GF-D8 (cell line): Measurements from ENCODE around the gene CCNT2.
"Not testable (repeated sequence)": the region's sequence is repeated elsewhere in the genome, so short reads cannot be mapped to it uniquely, and the experiment has no call there.

Source experiments
- DNase-seq: peaks from one replicate; lab custom pipeline; 2025; lab: John Stamatoyannopoulos, UW

CCNT2 gene

GRCh38 chr2:134919341-134920210 is 954 bp downstream of the CCNT2 start:
- no peak for DNase-seq

- no peak for DNase-seq
Measured at GRCh38 chr2:134924912-134925311, 6.3 kb downstream of the CCNT2 start.

DNA sequence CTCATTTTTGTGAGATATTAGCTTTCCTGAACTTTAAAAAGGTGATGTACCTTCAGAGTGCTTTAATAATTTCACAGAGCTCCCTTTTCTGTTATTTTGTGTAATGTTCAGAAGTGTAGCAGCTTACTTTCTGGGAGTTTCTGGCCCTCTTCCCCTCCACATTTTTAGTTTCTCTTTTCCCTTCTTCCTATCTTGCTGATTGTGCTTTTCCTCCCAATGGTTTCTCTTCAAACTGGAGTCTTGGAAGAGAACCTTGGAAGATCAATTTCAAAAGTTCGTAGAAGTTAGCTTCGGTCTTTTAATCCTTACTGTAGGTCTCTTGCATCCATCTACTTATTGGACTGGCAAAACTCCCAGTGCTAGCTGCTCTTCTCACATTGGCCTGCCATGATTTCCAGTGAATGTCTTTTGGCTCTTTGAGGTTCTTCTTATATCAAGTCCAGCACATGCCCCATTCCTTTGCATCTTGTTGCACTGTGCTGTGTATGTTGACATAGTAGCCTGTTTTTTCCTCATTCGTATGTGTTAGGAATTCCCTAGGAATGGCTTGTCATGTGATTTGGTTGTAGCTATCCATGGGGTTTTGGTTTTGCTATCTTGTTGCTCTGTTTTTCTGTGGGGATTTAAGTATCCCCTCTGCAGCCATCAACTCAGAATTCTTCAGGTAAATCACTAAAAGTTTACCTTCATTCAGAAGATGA is 7.8 kb downstream of the CCNT2 start:
- DNase-seq = no peak

GRCh38 chr2:134927195-134927594 is 8.6 kb downstream of the CCNT2 start:
- no peak for DNase-seq

DNA sequence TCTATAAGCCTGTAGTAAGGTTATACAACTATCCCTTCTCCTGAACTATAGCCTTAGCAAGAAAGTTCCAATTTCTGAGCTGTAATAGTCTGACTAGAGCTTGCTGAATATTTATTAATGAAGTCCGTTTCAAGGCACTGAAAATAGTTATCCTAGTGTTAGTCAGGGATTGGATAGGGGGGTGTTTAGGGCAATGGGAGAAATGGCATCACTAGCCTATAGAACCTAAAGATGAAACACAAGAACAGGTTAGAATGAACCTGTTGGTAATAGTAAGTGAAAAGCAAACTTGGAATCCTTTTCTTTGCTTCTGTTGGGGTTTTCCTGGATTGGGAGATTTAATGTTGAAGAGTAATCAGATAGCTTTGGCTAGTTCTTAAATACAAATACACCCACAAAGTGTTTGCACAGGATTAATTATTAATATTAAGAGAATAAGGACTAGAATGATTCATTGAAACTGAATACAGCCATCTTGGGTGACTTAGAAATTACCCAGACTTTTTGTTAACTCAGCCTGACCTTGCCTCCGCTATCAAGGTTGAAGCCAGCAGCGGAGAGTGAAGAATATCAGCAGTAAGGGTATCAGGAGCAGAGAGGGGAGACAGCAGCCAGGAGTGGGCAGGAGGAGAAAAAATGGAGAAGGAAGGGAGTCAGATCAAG is 14.4 kb downstream of the CCNT2 start:
- DNase-seq = no peak

DNA sequence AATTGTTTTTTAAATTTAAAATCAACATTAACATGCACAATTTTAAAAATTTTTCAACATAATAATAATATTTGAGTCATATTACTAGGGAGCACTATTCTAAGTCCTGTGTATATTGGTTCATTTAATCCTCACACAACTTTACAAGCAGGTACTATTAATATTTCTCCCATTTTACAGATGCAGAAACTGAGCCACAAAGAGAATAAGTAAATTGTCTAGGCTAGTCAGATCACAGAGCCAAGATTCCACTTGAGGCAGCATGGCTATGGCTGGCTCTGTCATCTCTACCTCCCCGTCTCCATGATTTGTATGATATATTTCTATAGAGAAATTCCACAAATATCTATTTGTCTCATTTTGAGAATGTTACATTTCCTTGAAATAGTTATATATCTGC is 15.1 kb downstream of the CCNT2 start:
- DNase-seq = no peak

DNA sequence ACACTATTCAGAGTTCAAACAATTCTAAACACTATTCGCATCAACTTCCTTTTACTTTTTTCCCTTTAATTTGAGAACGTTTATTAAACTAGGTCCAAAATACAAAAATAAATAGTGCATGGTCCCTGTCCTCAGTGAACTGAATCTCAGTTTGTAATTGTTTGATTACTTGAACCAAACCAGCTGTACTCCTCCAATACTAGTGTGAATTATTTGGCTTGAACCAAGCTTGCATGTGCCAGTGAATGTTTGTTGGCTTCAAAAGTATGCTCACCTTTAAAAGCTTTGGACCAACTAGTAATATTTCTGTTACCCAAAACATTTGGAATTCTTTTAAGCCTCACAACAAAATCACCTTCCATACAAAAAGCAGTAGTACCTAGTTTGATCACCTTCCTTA is 15.5 kb downstream of the CCNT2 start:
- no peak for DNase-seq

DNA sequence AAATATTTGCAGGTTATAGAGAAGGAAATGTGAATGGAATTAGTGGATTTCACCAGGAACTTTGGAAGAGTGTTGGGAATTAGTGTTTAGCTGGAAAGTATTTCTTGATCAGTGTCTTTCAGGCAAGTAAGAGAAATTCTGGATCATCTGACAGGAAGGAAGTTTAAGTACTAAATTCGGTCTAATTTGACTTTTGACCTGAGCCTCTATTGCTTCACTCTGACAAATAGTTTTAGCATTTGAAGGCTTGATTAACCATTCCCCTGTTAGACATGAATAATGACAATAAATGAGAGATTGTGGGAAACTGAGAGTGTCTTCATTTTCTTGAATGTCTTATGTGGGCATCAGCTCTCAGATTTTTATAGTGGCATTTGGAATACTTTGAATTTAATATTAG is 16.0 kb downstream of the CCNT2 start:
- no peak for DNase-seq

DNA sequence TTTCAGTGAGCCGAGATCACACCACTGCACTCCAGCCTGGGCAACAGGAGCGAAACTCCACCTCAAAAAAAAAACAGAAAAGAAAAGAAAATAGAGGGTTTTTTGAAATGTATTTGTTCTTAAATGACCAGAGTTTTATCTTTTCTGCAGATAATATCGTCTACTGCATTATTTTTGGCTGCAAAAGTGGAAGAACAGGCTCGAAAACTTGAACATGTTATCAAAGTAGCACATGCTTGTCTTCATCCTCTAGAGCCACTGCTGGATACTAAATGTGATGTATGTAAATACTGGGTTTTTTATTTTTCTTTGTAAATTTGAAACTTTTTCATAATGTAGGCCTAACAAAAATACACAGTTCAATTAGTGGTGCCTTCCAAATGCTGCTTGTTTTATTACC is 18.1 kb downstream of the CCNT2 start:
- DNase-seq = no peak

DNA sequence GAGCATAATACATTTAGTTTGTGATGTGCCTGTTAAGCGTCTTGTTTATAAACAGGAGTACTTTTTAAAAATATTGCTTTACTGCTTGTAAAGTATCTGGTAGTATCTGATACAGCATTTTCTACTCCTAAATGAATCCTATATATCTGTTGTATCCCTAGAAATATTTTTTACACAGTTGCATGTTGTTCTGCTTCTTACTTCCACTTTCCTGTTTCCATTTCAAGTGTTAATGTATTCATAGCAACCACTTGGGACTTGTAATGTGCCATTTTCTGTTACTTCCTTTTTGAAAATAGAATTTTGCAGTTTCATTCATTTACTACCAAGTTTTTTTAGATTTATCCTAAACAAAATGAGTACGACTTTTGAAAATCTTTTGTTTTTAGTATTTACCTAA is 24.9 kb downstream of the CCNT2 start:
- DNase-seq = peak; percentile 11

- DNase-seq = no peak
Measured at GRCh38 chr2:134944975-134945374, 26.4 kb downstream of the CCNT2 start.

- no peak for DNase-seq
Measured at GRCh38 chr2:134946073-134946472, 27.5 kb downstream of the CCNT2 start.

- DNase-seq = no peak
Measured at GRCh38 chr2:134949981-134950708, 31.5 kb downstream of the CCNT2 start.

DNA sequence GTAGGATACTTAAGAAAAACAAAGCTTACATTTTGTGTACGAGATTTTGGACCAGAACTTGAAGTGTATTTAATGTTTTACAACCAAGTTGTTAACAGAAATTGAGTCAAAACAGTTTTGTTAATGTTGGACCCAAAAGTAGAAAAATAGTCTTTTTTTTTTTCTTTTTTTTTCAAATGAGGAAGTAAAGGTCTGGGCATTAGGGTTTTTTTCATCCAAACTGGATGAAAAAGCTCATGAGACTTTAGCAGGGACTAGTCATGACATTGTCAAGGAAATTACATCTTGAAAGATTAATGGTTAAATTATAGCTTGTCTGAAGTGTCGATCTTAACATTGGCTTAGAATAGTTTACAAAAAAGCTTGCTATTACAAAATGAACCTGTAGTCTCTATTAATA is 32.3 kb downstream of the CCNT2 start:
- DNase-seq = no peak

GRCh38 chr2:134952608-134953007 is 34.0 kb downstream of the CCNT2 start:
- DNase-seq = no peak

DNA sequence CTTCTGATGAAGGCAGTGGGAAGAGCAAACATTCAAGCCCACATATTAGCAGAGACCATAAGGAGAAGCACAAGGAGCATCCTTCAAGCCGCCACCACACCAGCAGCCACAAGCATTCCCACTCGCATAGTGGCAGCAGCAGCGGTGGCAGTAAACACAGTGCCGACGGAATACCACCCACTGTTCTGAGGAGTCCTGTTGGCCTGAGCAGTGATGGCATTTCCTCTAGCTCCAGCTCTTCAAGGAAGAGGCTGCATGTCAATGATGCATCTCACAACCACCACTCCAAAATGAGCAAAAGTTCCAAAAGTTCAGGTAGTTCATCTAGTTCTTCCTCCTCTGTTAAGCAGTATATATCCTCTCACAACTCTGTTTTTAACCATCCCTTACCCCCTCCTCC is 35.4 kb downstream of the CCNT2 start:
- no peak for DNase-seq

- DNase-seq = no peak
Measured at GRCh38 chr2:134955744-134956143, 37.1 kb downstream of the CCNT2 start.

DNA sequence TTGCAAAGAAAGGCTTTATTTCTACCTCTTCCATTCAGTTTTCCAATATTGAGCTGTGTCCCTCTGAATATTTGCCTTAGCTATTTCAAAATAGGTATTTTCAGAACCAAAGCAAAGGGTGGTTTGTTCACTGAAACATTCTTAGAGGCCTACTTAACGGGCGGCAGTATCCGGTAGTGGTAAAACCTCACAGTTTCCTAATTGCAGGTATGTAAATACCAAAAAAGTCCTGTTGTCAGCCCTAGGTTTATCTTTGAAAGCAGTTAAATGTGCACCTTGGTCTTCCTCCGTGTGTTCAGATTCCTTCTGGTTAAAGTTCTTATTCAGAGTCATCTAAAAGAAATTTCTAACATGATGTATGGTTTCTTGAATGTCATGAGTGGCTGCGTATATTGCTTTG is 38.9 kb downstream of the CCNT2 start:
- DNase-seq = no peak

GRCh38 chr2:134967166-134967565 is 48.5 kb downstream of the CCNT2 start:
- DNase-seq = not testable (repeated sequence)

DNA sequence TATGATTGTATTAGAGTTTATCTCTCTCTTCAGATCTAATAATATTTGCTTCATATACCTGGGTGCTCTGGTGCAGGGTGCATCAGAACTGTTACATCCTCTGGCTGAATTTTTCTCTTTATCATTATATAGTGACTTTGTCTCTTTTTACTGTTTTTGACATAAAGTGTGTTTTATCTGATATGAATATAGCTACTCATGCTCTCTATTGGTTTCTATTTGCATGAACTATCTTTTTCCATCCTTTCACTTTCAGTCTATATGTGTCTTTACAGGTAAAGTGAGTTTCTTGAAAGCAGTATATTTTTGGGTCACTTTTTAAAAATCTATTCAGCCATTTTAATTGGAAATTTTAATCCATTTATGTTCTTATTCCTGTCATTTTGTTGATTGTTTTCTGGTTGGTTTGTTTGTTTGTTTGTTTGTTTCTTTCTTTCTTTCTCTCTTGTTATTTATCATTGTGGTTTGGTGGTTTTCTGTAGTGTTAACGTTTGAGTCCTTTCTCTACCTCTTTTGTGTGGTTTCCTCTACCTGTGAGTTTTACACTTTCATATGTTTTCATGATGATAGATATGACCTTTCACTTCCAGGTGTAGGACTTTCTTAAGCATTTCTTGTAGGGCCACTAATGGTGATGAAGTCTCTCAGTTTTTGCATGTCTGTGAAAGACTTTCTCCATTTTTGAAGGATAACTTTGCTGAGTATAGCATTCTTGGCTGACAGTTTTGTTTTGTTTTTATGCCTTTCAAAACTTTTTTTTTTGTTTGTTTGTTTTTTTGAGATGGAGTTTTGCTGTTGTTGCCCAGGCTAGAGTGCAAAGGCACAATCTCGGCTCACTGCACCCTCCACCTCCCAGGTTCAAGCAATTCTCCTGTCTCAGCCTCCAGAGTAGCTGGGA is 54.9 kb downstream of the CCNT2 start:
- no peak for DNase-seq

DNA sequence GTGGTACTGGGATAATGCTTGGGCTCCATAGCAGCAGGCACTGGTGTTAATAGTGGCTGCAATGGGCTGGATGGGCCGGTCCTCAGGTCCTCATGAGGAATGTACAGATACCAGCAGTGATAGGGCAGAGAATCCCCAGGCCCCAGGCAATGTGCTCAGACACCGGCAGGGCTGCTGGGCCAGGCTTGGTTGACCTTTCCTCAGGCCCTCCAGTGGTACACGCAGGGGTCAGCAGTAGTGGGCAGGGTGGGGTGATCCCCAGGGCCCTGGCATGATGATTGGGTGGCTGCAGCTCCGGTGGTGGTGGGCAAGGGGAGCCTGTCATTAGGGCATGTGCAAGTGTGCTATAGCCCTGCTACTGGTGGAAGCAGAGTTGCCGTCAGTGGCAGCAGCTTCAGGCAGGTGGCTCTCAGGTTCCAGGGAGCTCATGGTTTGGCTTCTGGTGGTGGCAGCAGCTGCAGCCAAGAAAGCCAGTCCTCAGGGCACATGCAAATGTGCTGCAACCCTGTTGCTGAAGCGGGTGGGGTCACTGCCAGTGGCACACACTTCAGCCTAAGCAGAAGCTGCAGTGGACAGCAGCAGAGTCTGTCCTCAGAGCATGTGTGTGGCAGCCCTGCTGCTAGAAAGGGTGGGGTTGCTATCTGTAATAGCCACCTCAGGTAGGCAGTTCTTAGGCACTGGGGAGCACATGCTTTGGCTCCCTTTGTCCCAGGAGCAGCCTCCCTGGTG is 56.8 kb downstream of the CCNT2 start:
- no peak for DNase-seq
